OCI-LY7 (cell line): Measurements from ENCODE around the gene AGBL4. TPM values are rescaled to one million over a fixed set of nuclear protein-coding genes. Genes with fewer than 3 reads are reported as not detected.

Experiments
- BruUV-seq: library from RNA; stranded (reverse); fragments of 400-500 nt; replicated peaks from 2 replicates; lab custom pipeline; 2021; lab: Mats Ljungman, UMichigan
- CTCF ChIA-PET: fragments of 300-600 bp; sonication (Branson Sonifier 250); formaldehyde crosslinking; loops from one replicate; lab custom pipeline; 2022; ENCODE audit warnings: antibody characterized with exemption; ENCODE audit not compliant: unreplicated experiment; lab: Charles Lee
- POLR2A ChIA-PET: fragments of 300-600 bp; sonication (Branson Sonifier 250); formaldehyde crosslinking; loops from one replicate; lab custom pipeline; 2022; ENCODE audit warnings: antibody characterized with exemption; lab: Charles Lee
- DNase-seq: peaks from one replicate; pipeline ENCODE4 v3.0.0-alpha.2; 2015; ENCODE audit warnings: low spot score
- H2AFZ ChIP-seq: fragments of 200-600 bp; sonication (generic), shearing (Covaris generic); 2 replicates; pipeline ENCODE4 v1.6.1; 2014; ENCODE audit warnings: mild to moderate bottlenecking, antibody characterized with exemption, low read length, moderate library complexity
- H3K27ac ChIP-seq: fragments of 200-600 bp; sonication (generic); 2 replicates; pipeline ENCODE4 v1.5.1; 2014; ENCODE audit warnings: mixed run types, low read depth, mild to moderate bottlenecking, moderate library complexity, low read length, inconsistent platforms; ENCODE audit not compliant: poor library complexity, severe bottlenecking
- H3K36me3 ChIP-seq: fragments of 200-600 bp; sonication (generic); 2 replicates; pipeline ENCODE4 v1.6.1; 2014; ENCODE audit warnings: mild to moderate bottlenecking, antibody characterized with exemption, low read length, moderate library complexity, mixed read lengths; ENCODE audit not compliant: insufficient read depth
- H3K4me1 ChIP-seq: fragments of 200-600 bp; sonication (generic); 2 replicates; pipeline ENCODE4 v1.5.1; 2014; ENCODE audit warnings: mild to moderate bottlenecking, low read length; ENCODE audit not compliant: insufficient read depth, poor library complexity, severe bottlenecking
- H3K4me2 ChIP-seq: fragments of 200-600 bp; sonication (generic); 2 replicates; pipeline ENCODE4 v1.6.1; 2014; ENCODE audit warnings: mild to moderate bottlenecking, low read length
- H3K4me3 ChIP-seq: fragments of 200-600 bp; sonication (generic); 2 replicates; pipeline ENCODE4 v1.5.1; 2014; ENCODE audit warnings: mild to moderate bottlenecking, low read depth, low read length; ENCODE audit not compliant: poor library complexity, severe bottlenecking
- H3K79me2 ChIP-seq: fragments of 200-600 bp; sonication (generic); 2 replicates; pipeline ENCODE4 v1.6.1; 2016; ENCODE audit warnings: low read depth, mild to moderate bottlenecking, low read length, moderate library complexity, mixed read lengths; ENCODE audit not compliant: insufficient read depth
- H3K9me2 ChIP-seq: fragments of 200-600 bp; sonication (generic); 2 replicates; pipeline ENCODE4 v1.6.1; 2016; ENCODE audit warnings: mild to moderate bottlenecking, low read length, mixed read lengths; ENCODE audit not compliant: insufficient read depth
- H3K9me3 ChIP-seq: fragments of 200-600 bp; sonication (generic); 2 replicates; pipeline ENCODE4 v1.6.1; 2014; ENCODE audit warnings: mild to moderate bottlenecking, mixed run types, low read length, mixed read lengths
- H4K20me1 ChIP-seq: fragments of 200-600 bp; sonication (generic); 2 replicates; pipeline ENCODE4 v1.6.1; 2014; ENCODE audit warnings: mild to moderate bottlenecking, antibody characterized with exemption, low read length, moderate library complexity, mixed read lengths; ENCODE audit not compliant: insufficient read depth
- EZH2phosphoT487 ChIP-seq: fragments of 200-600 bp; sonication (generic); IDR thresholded peaks from 2 replicates; pipeline ENCODE4 v1.6.1; 2018; ENCODE audit warnings: low read depth, borderline replicate concordance, mild to moderate bottlenecking, mixed run types, antibody characterized with exemption, low read length, moderate library complexity, mixed read lengths
- intact Hi-C: fragments of 100-400 bp; cut with micrococcal nuclease; formaldehyde crosslinking; loops from one replicate; pipeline ENCODE4 v1.10.0; 2022; ENCODE audit not compliant: unreplicated experiment
- total RNA-seq, 2 experiments: library from RNA; depleted of rRNA in 1 of 2; stranded (reverse); fragments of >200 nt in 1 of 2; shearing (Covaris generic) in 1 of 2; gene quantifications; 2 replicates each; pipeline ENCODE4 v1.2.3, GENCODE V29; 2014 to 2022
- TF ChIP-seq, protein P1 (sequence below): fragments of 200-600 bp; sonication (generic); conservative IDR thresholded peaks from 2 replicates; pipeline ENCODE4 v1.5.1; 2014; ENCODE audit warnings: mild to moderate bottlenecking, antibody characterized with exemption, low read length, moderate library complexity, mixed read lengths

AGBL4 gene
- total RNA-seq, 2 experiments from 2014 or later = not detected

DNA sequence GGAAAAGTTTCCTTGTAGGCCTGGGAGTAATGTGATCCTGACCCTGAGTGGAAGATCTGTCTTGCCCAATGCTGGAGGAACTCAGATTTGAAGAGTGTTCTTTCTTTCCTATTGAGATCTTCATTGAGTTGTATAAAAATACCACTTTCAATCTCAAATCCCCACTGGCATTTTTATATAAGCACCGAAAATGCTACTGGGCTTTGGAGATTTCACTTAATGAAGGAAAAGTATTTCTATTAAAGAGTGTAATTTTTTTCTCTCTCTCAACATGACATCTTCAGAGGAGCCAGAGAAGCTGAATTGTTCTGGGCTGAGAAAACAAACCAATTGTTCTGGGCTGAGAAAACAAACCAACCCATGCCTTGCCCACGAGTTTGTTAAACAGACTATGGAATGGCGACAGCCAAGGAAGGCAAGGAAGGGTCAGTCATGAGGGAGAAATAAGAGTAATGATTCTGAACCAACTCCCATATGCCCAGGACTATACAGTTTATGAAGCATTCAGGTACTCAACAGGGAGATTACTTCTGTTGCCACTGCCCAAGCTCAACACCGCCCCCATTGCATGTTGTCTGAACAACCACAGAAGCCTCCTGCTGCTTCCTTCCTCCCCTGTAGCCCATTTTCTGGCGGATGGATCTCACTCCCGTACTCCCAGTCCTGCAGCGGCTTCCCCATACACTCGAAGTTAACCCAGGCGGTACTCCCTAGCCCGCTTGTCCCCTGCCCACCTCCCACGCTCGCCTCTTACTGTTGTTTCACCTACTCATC, 1350.2 kb downstream of the AGBL4 start:
- ChIA-PET CTCF (no interaction called here), POLR2A (no interaction called here)
- no peaks in the 10 kb centered on the region for H3K9me2 ChIP-seq
- intact Hi-C loops = no loop called here
- no peaks in the 10 kb centered on the region for H3K4me1 ChIP-seq
- no peak overlapping the region for H3K4me2 ChIP-seq
- H3K79me2 ChIP-seq = no peaks in the 10 kb centered on the region
- H3K36me3 ChIP-seq = no peaks in the 10 kb centered on the region
- H3K9me3 ChIP-seq = no peaks in the 10 kb centered on the region
- H3K27ac ChIP-seq = no peak overlapping the region
- BruUV-seq = no TSS peak
- TF ChIP-seq, protein P1, sequence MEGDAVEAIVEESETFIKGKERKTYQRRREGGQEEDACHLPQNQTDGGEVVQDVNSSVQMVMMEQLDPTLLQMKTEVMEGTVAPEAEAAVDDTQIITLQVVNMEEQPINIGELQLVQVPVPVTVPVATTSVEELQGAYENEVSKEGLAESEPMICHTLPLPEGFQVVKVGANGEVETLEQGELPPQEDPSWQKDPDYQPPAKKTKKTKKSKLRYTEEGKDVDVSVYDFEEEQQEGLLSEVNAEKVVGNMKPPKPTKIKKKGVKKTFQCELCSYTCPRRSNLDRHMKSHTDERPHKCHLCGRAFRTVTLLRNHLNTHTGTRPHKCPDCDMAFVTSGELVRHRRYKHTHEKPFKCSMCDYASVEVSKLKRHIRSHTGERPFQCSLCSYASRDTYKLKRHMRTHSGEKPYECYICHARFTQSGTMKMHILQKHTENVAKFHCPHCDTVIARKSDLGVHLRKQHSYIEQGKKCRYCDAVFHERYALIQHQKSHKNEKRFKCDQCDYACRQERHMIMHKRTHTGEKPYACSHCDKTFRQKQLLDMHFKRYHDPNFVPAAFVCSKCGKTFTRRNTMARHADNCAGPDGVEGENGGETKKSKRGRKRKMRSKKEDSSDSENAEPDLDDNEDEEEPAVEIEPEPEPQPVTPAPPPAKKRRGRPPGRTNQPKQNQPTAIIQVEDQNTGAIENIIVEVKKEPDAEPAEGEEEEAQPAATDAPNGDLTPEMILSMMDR = peak; percentile 39
- TF ChIP-seq EZH2phosphoT487 = no peak
- no peak overlapping the region for H2AFZ ChIP-seq
- DNase-seq = peak; percentile 6
- no peak overlapping the region for H3K4me3 ChIP-seq
- no peaks in the 10 kb centered on the region for H4K20me1 ChIP-seq

DNA sequence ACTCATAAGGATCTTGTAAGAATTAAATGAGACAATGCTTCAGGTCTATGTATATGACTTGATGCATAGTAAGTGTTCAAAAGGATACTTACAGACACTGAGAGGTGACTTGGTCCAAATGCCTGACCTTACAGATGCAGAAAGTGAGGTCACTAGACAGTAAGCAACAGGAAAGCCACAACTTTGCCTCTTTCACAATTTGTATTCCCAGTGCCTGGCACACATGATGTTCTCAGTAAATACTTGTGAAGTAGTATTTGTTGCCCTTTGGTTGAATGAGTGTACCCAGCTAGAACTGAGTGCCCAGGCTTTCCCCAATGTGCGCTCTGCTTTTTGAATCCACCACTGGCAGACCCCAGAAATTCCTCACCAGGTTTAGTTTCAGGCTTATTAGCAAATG, 1352.2 kb downstream of the AGBL4 start:
- H3K4me2 ChIP-seq = no peak overlapping the region
- TF ChIP-seq, protein P1 = no peak
- no peak for TF ChIP-seq EZH2phosphoT487
- H4K20me1 ChIP-seq = no peaks in the 10 kb centered on the region
- no peak overlapping the region for H2AFZ ChIP-seq
- no peak overlapping the region for H3K4me3 ChIP-seq
- H3K79me2 ChIP-seq = no peaks in the 10 kb centered on the region
- H3K9me2 ChIP-seq = no peaks in the 10 kb centered on the region
- DNase-seq = no peak
- no peak overlapping the region for H3K27ac ChIP-seq
- BruUV-seq = no TSS peak
- intact Hi-C loops = no loop called here
- no peaks in the 10 kb centered on the region for H3K9me3 ChIP-seq
- no peaks in the 10 kb centered on the region for H3K36me3 ChIP-seq
- H3K4me1 ChIP-seq = no peaks in the 10 kb centered on the region
- CTCF ChIA-PET = no interaction called here
- POLR2A ChIA-PET = no interaction called here

DNA sequence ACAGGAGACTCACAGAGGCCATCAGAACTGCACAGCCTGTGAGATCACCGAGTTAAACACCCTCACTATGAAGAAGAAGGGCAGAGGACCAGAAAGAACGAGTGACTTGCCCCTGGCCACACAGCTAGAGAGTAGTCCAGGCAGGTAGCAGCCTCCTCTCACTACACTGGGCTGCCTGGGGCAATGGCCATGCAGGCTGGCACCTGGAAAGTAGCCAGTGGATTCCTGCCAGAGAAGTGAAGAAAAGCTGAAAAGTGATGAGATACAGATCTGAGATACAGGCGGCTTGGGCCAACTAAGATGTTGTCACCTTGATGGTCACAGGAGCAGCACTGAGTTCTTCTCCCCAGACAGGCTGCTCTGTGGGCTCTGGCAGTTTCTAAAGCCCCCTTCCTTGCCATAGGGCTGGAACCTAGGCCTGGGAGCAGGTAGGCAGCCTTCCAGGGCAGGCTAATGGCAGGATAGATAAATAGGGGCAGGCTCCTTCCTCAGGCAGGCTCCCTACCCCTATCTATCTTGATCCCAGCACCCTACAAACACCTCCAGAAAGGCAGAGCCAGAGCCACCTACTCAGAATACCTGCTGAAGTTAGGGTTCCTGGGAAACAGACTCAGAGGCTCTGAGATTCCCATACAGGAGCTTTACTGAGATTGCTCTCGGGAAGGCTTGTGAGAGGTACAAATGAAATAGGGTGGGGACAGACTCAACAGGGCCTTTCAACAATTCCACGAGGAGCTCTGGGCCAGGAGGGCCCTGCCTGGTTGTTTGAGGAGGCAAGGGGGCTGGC, 1353.3 kb downstream of the AGBL4 start:
- no peaks in the 10 kb centered on the region for H3K79me2 ChIP-seq
- no peaks in the 10 kb centered on the region for H3K36me3 ChIP-seq
- H3K4me2 ChIP-seq = no peak overlapping the region
- TF ChIP-seq EZH2phosphoT487 = no peak
- TF ChIP-seq, protein P1 = no peak
- no peaks in the 10 kb centered on the region for H3K9me3 ChIP-seq
- BruUV-seq = no TSS peak
- H2AFZ ChIP-seq = no peak overlapping the region
- no peaks in the 10 kb centered on the region for H3K4me1 ChIP-seq
- H3K9me2 ChIP-seq = no peaks in the 10 kb centered on the region
- ChIA-PET POLR2A (interaction anchor here (0.6 kb wide), 1 partner anchor 265 kb away, joined by 4 read pairs; no protein-coding TSS in a partner anchor), CTCF (no interaction called here)
- no peak for DNase-seq
- no peaks in the 10 kb centered on the region for H4K20me1 ChIP-seq
- intact Hi-C loops = no loop called here
- no peak overlapping the region for H3K4me3 ChIP-seq
- no peak overlapping the region for H3K27ac ChIP-seq
